ENCODE results near the gene NCR3LG1.
A peak's percentile ranks its signal among the peaks of the same experiment; 100 is the strongest.

The NCR3LG1 gene

DNA sequence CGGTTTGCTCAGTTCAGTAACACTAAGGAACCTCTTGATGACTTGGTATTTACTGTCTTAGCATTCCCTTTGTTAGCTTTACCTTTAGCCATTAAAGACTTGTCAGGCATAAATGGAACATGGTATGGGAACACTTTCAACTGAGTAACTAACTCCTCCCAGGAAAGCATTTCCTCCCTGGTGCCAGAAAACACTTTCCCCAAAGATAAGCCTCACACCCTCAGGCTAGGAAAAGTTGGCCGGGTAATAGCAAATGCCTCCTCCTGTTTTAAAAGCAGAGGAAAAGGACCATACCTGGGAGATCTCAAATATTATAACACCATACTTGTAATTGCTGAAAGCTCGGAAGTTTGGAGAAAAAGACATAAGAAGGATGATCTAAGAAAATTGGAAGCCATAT is 24.9 kb downstream of the NCR3LG1 start:
- H3K36me3 ChIP-seq (ENCODE audit: control insufficient read depth, insufficient read depth, low read length), result no peaks in the 10 kb centered on the region
- no peak overlapping the region for H3K4me3 ChIP-seq (ENCODE audit: low read depth, low read length)

DNA sequence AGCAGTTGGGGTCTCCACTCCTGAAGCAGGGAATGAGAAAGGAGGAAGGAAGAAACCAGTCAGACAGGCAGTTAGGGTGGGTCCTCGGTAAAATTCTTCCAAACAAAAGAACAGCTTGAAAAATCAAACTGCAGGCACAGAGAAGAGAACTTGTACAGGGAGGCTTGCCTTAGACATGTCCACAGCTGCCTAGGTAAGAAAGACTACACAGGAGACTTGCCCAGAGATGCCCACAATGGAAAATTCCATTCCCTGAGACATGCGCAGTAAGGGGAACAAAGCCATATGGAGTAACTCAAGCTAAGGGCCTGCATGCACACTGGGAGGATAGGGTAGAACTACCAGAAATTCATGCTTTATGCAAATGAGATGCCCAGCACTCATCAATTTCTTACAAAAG is 27.1 kb downstream of the NCR3LG1 start:
- Histone ChIP-seq H3K4me3 (ENCODE audit: low read depth, low read length) (no peak overlapping the region), H3K9me3 (ENCODE audit: control insufficient read depth, insufficient read depth, low read length) (no peaks in the 10 kb centered on the region), H3K27me3 (ENCODE audit: control insufficient read depth, insufficient read depth, low read length) (no peaks in the 10 kb centered on the region), H3K4me1 (ENCODE audit: control insufficient read depth, insufficient read depth, low read length) (no peaks in the 10 kb centered on the region), H3K36me3 (ENCODE audit: control insufficient read depth, insufficient read depth, low read length) (no peaks in the 10 kb centered on the region), H3K9ac (ENCODE audit: low read depth, low read length) (no peak overlapping the region)

More for the DNA sequence above, 24.9 kb downstream of the NCR3LG1 start:
- Histone ChIP-seq H3K27me3 (ENCODE audit: control insufficient read depth, insufficient read depth, low read length) (no peaks in the 10 kb centered on the region), H3K9ac (ENCODE audit: low read depth, low read length) (no peak overlapping the region), H3K9me3 (ENCODE audit: control insufficient read depth, insufficient read depth, low read length) (peaks cover 12% of the 10 kb centered on the region), H3K4me1 (ENCODE audit: control insufficient read depth, insufficient read depth, low read length) (no peaks in the 10 kb centered on the region)

DNA sequence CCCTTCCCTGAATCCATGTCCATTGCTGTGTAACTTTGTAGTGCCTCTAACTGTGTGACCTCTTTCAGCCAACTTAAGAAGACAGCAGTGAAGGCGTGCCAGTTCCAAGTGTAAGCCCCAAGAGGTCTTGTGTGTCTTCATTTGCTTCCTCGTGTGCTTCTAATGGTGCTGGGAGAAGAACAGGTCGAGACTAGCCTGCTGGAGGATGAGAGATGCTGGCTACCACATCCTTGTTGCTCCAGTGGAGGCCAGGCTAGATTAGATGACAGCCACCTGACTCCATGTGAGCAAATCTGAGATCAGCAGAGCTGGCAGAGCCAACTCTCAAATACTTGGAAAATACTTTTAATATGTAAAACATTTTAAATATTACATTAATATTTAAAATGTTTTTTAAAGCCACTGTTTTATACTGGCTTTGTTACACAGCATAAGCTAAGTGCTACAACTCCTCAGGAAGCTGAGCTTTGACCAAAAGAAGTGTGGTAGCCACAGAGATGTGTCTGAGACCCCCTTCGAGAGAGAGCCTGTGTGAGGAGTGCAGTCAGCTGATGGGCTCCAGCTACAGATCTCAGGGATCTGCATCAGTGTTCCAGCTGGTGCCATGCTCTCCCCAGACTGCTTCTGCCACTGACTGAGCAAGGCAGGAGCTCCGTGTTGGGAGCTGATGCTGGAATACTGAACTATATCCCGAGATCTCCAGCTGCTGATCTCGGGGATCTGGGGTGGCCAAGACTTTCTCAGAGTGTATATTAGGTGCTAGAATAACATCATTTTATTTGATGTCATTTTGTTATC is 28.0 kb downstream of the NCR3LG1 start:
- Histone ChIP-seq H3K27me3 (ENCODE audit: control insufficient read depth, insufficient read depth, low read length) (no peaks in the 10 kb centered on the region), H3K36me3 (ENCODE audit: control insufficient read depth, insufficient read depth, low read length) (no peaks in the 10 kb centered on the region), H3K9ac (ENCODE audit: low read depth, low read length) (no peak overlapping the region), H3K4me1 (ENCODE audit: control insufficient read depth, insufficient read depth, low read length) (no peaks in the 10 kb centered on the region), H3K4me3 (ENCODE audit: low read depth, low read length) (no peak overlapping the region), H3K9me3 (ENCODE audit: control insufficient read depth, insufficient read depth, low read length) (no peaks in the 10 kb centered on the region)

DNA sequence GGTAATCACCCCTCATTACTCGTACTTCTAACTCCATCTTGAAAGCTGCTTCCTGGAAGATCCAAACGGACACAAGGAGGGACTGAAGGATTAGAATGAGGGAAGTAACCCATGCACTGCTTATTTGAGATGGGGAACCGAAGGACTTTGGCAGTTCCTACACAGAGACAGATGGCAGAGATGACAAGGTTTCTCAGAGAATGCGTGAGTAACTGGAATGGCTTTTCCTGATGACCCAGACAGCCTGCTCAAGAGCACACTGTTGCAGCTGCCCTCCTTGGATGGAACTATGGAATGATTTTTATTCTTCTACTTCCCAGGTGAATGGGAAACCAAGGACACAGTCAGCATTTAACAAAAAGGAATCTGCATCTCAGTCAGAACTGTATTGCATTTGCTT is 29.6 kb downstream of the NCR3LG1 start:
- Histone ChIP-seq H3K9me3 (ENCODE audit: control insufficient read depth, insufficient read depth, low read length) (no peaks in the 10 kb centered on the region), H3K27me3 (ENCODE audit: control insufficient read depth, insufficient read depth, low read length) (no peaks in the 10 kb centered on the region), H3K36me3 (ENCODE audit: control insufficient read depth, insufficient read depth, low read length) (no peaks in the 10 kb centered on the region), H3K4me1 (ENCODE audit: control insufficient read depth, insufficient read depth, low read length) (no peaks in the 10 kb centered on the region), H3K4me3 (ENCODE audit: low read depth, low read length) (no peak overlapping the region), H3K9ac (ENCODE audit: low read depth, low read length) (no peak overlapping the region)

DNA sequence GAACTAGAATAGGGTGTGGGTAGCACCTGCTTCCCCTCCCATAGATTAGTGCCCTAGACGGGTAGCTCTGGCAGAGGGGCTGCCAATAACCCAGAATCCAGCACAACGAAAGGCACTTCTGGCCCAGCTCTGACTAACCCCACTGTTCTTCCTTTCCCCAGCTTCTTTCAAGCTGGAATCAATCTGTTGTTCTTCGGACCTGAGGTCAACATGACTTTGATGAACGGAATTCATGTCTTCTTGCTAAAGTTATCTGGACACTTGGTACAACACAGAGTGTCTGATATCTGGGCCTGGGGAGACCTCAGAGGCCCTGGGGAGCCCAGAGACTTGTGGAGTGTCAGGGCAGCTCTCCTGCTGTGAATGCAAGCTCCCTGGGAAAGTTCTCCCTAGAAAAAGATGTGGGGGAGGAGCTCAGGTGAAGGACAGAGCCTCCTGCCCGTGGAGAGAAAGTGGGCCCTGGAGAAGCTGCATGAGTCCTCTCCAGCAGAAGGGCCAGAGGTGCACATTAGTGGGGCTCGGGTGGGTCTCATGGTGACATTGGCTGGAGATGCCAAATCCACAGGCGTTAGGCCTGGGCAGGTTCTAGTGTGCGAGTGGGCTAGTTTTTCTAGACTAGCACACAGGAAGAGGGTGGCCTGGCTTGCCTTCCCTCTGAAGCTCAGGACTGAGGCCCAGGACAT is 30.6 kb downstream of the NCR3LG1 start:
- Histone ChIP-seq H3K4me3 (ENCODE audit: low read depth, low read length) (no peak overlapping the region), H3K36me3 (ENCODE audit: control insufficient read depth, insufficient read depth, low read length) (peaks cover under 1% of the 10 kb centered on the region), H3K9me3 (ENCODE audit: control insufficient read depth, insufficient read depth, low read length) (no peaks in the 10 kb centered on the region), H3K27me3 (ENCODE audit: control insufficient read depth, insufficient read depth, low read length) (no peaks in the 10 kb centered on the region), H3K9ac (ENCODE audit: low read depth, low read length) (no peak overlapping the region), H3K4me1 (ENCODE audit: control insufficient read depth, insufficient read depth, low read length) (no peaks in the 10 kb centered on the region)

DNA sequence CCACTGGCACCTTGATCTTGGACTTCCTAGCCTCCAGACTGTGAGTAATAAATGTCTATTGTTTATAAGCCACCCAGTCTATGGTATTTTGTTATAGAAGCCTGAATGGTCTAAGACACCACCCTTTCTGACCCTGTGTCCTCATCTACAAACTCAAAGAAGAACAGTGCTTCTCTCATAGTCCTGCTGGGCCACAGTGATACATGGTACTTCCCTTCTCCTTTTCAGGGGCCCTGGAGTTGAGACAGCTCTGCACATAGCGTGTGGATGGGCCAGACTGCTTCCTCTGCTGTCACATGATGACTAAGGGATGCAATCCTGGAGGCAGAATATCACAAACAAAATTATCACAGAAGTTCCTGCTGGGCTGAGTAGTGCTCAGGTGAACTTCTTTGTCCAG is 31.9 kb downstream of the NCR3LG1 start:
- H3K9ac ChIP-seq (ENCODE audit: low read depth, low read length), result no peak overlapping the region
- no peaks in the 10 kb centered on the region for H3K9me3 ChIP-seq (ENCODE audit: control insufficient read depth, insufficient read depth, low read length)
- peaks cover 5% of the 10 kb centered on the region for H3K27me3 ChIP-seq (ENCODE audit: control insufficient read depth, insufficient read depth, low read length)
- peaks cover 5% of the 10 kb centered on the region for H3K36me3 ChIP-seq (ENCODE audit: control insufficient read depth, insufficient read depth, low read length)
- no peaks in the 10 kb centered on the region for H3K4me1 ChIP-seq (ENCODE audit: control insufficient read depth, insufficient read depth, low read length)
- no peak overlapping the region for H3K4me3 ChIP-seq (ENCODE audit: low read depth, low read length)

DNA sequence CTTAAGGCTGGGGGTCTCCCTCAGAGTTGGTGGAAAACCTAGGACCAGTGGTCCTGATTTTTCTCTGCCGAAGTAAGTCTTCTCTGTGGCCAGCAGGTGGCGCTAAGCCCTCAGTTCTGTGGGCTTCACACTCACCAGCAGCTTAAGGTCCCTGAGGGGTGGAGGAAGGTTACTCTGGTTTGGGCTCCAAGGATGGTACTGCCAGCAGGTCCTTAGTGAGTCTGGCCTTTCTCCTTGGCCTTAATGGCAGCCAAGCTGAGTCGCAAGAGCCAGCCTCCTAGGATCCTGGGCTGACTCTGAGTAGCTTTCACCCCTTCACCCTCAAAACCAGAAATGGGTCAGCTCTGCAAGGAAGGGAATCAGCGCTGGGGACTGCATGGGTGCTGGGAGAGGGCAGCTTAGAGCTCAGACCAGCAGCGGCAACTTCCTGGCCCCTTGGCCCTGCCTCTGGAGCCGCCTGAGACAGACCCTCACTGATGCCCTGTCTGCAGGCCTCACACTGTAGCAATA is 32.5 kb downstream of the NCR3LG1 start:
- Histone ChIP-seq H3K4me3 (ENCODE audit: low read depth, low read length) (no peak overlapping the region), H3K36me3 (ENCODE audit: control insufficient read depth, insufficient read depth, low read length) (peaks cover 5% of the 10 kb centered on the region), H3K4me1 (ENCODE audit: control insufficient read depth, insufficient read depth, low read length) (no peaks in the 10 kb centered on the region), H3K27me3 (ENCODE audit: control insufficient read depth, insufficient read depth, low read length) (peaks cover 5% of the 10 kb centered on the region), H3K9ac (ENCODE audit: low read depth, low read length) (no peak overlapping the region), H3K9me3 (ENCODE audit: control insufficient read depth, insufficient read depth, low read length) (no peaks in the 10 kb centered on the region)

DNA sequence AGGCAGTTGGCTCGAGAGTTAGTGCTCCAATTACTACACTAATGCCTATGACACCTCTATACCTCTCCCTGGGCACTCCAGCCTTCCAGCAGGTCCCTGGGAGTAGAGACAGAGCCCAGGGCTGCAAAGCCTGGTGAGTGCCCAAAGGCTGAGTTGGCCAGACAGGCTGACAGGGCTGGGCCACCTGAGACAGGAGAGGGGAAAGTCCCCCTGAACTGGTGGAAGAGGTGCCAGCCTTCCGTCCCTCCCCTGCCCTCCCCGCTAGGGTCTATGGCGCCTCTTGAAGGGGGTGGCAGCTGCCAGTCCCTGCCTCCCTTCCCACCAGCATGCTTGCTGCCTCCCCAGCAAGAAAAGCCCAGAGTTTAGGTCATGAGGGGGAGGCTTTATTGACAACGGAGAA is 33.9 kb downstream of the NCR3LG1 start:
- Histone ChIP-seq H3K36me3 (ENCODE audit: control insufficient read depth, insufficient read depth, low read length) (peaks cover 5% of the 10 kb centered on the region), H3K4me3 (ENCODE audit: low read depth, low read length) (no peak overlapping the region), H3K9ac (ENCODE audit: low read depth, low read length) (no peak overlapping the region), H3K4me1 (ENCODE audit: control insufficient read depth, insufficient read depth, low read length) (no peaks in the 10 kb centered on the region), H3K27me3 (ENCODE audit: control insufficient read depth, insufficient read depth, low read length) (peaks cover 5% of the 10 kb centered on the region), H3K9me3 (ENCODE audit: control insufficient read depth, insufficient read depth, low read length) (no peaks in the 10 kb centered on the region)

DNA sequence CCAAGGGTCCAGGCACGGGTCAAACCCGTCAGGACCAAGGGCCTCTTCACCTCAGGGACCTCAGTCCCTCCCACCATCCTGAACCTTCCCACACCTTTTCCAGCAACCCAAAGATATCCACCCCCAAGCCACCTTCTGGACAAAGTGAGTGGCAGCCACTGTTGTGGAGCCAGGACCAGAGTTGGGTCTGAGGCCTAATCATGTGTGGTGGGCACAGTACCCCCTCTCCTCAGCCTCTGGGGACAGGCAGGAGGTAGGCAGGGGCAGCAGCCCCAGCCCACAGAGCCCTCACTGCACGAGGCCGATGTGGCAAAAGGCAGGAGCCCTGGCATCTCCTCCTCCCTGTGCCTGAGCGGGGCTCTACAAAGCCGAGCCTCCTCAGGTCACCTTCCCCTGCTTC is 34.3 kb downstream of the NCR3LG1 start:
- no peaks in the 10 kb centered on the region for H3K9me3 ChIP-seq (ENCODE audit: control insufficient read depth, insufficient read depth, low read length)
- H3K9ac ChIP-seq (ENCODE audit: low read depth, low read length), result peak overlapping the region; percentile 47
- H3K4me1 ChIP-seq (ENCODE audit: control insufficient read depth, insufficient read depth, low read length), result no peaks in the 10 kb centered on the region
- H3K36me3 ChIP-seq (ENCODE audit: control insufficient read depth, insufficient read depth, low read length), result peaks cover 5% of the 10 kb centered on the region
- no peak overlapping the region for H3K4me3 ChIP-seq (ENCODE audit: low read depth, low read length)
- peaks cover 5% of the 10 kb centered on the region for H3K27me3 ChIP-seq (ENCODE audit: control insufficient read depth, insufficient read depth, low read length)

DNA sequence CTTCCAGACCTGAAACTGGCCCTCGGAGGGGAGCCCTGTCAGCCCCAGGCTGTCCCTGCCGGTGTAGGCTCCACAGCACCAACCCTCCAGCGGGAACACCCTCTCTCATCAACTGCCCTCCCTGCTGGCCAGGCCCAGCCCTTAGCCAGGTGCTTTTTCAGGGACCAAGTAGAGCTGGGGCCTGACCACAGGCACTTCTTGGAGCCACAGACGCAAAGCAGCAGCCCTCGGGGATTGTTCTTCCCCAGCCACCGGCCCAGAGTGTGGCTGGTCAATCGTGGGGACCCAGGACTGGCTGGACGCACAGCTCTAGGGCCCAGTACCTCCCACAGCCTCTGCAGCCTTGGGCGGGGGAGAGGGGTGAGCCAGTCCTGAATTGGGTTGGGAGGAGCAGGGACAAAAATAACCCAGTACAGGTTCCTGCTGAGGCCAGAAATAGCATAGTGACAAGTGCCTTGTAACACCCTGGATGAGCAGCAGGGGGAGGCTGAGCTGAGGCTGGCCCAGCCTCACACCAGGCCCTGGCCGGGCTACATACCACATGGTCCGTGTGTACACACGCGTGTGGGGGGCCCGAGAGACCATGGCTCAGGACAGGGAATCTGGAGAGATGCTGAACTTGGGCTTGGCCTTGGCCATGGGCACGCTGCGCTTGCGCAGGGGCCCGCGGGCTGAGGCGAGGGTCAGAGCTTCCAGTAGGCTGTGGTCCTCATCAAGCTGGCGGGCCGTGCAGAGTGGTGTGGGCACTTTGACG is 34.9 kb downstream of the NCR3LG1 start:
- H3K4me3 ChIP-seq (ENCODE audit: low read depth, low read length), result no peak overlapping the region
- H3K27me3 ChIP-seq (ENCODE audit: control insufficient read depth, insufficient read depth, low read length), result peaks cover 11% of the 10 kb centered on the region
- H3K4me1 ChIP-seq (ENCODE audit: control insufficient read depth, insufficient read depth, low read length), result no peaks in the 10 kb centered on the region
- no peak overlapping the region for H3K9ac ChIP-seq (ENCODE audit: low read depth, low read length)
- H3K36me3 ChIP-seq (ENCODE audit: control insufficient read depth, insufficient read depth, low read length), result peaks cover 5% of the 10 kb centered on the region
- no peaks in the 10 kb centered on the region for H3K9me3 ChIP-seq (ENCODE audit: control insufficient read depth, insufficient read depth, low read length)

DNA sequence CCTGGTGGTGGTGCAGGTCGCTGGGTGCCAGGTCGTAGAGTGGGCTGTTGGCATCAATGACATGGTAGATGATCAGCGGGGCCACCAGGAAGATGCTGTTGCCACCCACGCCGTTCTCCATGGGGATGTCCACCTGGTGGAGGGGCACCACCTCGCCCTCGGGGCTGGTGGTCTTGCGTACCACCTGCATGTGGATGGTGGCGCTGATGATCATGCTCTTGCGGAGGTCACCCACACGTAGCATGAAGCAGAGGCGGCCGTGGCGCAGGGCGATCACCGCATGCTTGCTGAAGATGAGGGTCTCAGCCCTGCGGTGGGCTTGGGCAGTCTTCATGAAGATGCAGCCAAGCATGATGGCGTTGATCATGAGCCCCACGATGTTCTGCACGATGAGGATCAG is 35.7 kb downstream of the NCR3LG1 start:
- peaks cover 12% of the 10 kb centered on the region for H3K27me3 ChIP-seq (ENCODE audit: control insufficient read depth, insufficient read depth, low read length)
- no peak overlapping the region for H3K4me3 ChIP-seq (ENCODE audit: low read depth, low read length)
- no peak overlapping the region for H3K9ac ChIP-seq (ENCODE audit: low read depth, low read length)
- H3K36me3 ChIP-seq (ENCODE audit: control insufficient read depth, insufficient read depth, low read length), result peaks cover 5% of the 10 kb centered on the region
- H3K4me1 ChIP-seq (ENCODE audit: control insufficient read depth, insufficient read depth, low read length), result no peaks in the 10 kb centered on the region
- H3K9me3 ChIP-seq (ENCODE audit: control insufficient read depth, insufficient read depth, low read length), result no peaks in the 10 kb centered on the region
